GM18519 (cell line): ENCODE measurements around the gene TNNI3.

Experiments
- ATAC-seq: cut with Tn5 transposase; IDR thresholded peaks from one replicate; pipeline ENCODE4 v1.9.1; 2021; ENCODE audit warnings: mild to moderate bottlenecking, moderate library complexity; ENCODE audit not compliant: unreplicated experiment, low FRiP score

TNNI3 gene

GRCh38 chr19:55149078-55150003, 8.2 kb downstream of the TNNI3 start, which contains the start of gene TNNT1:
TSS of gene TNNT1 (minus strand) at chr19:55149206. CDS start at chr19:55147157, 2,049 bp downstream.
- no peak for ATAC-seq

GRCh38 chr19:55147545-55148251, 9.8 kb downstream of the TNNI3 start:
- no peak for ATAC-seq

GRCh38 chr19:55146705-55147273, 10.7 kb downstream of the TNNI3 start:
- ATAC-seq, result no peak

- ATAC-seq, result no peak
Measured at GRCh38 chr19:55146078-55146704, 11.3 kb downstream of the TNNI3 start.

GRCh38 chr19:55145232-55145631, 12.3 kb downstream of the TNNI3 start:
- ATAC-seq, result no peak

GRCh38 chr19:55141696-55142095, 15.8 kb downstream of the TNNI3 start:
- no peak for ATAC-seq

- ATAC-seq, result no peak
Measured at GRCh38 chr19:55137915-55138314, 19.6 kb downstream of the TNNI3 start.

GRCh38 chr19:55136399-55137102, 21.0 kb downstream of the TNNI3 start:
- no peak for ATAC-seq

- ATAC-seq, result no peak
Measured at GRCh38 chr19:55134736-55135135, 22.8 kb downstream of the TNNI3 start.

GRCh38 chr19:55133639-55134444, 23.7 kb downstream of the TNNI3 start:
- ATAC-seq, result no peak

GRCh38 chr19:55132453-55133129, 24.9 kb downstream of the TNNI3 start:
- no peak for ATAC-seq

GRCh38 chr19:55131421-55131820, 26.1 kb downstream of the TNNI3 start:
- no peak for ATAC-seq

GRCh38 chr19:55119053-55119452, 38.5 kb downstream of the TNNI3 start:
- ATAC-seq, result no peak

- no peak for ATAC-seq
Measured at GRCh38 chr19:55118401-55118991, 39.0 kb downstream of the TNNI3 start.

- ATAC-seq, result peak; percentile 79
Measured at GRCh38 chr19:55117663-55118391, 39.7 kb downstream of the TNNI3 start.

GRCh38 chr19:55116859-55117662, 40.5 kb downstream of the TNNI3 start, which contains the start of gene PPP1R12C:
TSS of gene PPP1R12C (minus strand) at chr19:55117637. CDS start at chr19:55117543, 94 bp downstream.
- peak; percentile 6 for ATAC-seq
